ENCODE measurements around the gene CMTM2. TPM values are rescaled to one million over a fixed set of nuclear protein-coding genes. Genes with fewer than 3 reads are reported as not detected.
A peak's percentile ranks its signal among the peaks of the same experiment; 100 is the strongest.

The CMTM2 gene
- total RNA-seq, 4 donors from 2014 or later = not detected

DNA sequence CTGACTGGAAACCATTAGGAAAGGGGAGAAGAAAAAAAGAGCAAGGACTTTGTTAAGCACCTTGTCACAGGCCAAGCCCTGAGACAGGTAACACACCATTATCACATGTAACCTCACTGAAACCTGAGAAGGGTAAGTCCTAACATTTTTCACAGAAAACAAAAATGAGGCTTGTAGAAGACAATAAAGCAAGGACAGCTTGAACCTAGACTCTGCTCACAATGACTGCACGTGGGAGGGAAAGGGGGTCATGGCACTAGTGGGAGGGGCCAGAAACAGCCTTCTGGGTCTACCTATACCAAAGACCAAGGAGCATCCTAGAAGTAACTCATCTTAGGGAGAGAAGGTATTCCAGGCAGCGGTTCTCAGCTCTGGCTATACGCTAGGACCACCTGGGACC, 36.9 kb upstream of the CMTM2 start:
- H3K9me3 ChIP-seq = no peaks in the 10 kb centered on the region
- H3K27ac ChIP-seq = no peak overlapping the region
- no peak for ATAC-seq
- H3K4me1 ChIP-seq = peaks cover 0 to 3% (median 0%) of the 10 kb centered on the region in 3 donors
- no peaks in the 10 kb centered on the region for H3K27me3 ChIP-seq
- no peak for TF ChIP-seq EP300 (IDR thresholded peaks at IDR 0.05)
- no peak for TF ChIP-seq POLR2A (IDR thresholded peaks at IDR 0.05)
- no peak for TF ChIP-seq CTCF (IDR thresholded peaks at IDR 0.05)
- TF ChIP-seq POLR2AphosphoS5 (IDR thresholded peaks at IDR 0.05) = no peak
- H3K36me3 ChIP-seq = peaks cover 0 to 91% of the 10 kb centered on the region in 2 donors
- no peak overlapping the region for H3K4me3 ChIP-seq
- 83% methylated on average over 1 to 3 of the region's 3 CpGs for WGBS, 2 donors (ENCODE audit: low coverage in 1 of 2)

GRCh38 chr16:66543541-66543940, 35.7 kb upstream of the CMTM2 start:
- ATAC-seq = no peak
- Histone ChIP-seq H3K4me3 (no peak overlapping the region), H3K36me3 (peaks cover 0 to 91% of the 10 kb centered on the region in 2 donors), H3K27ac (no peak overlapping the region), H3K27me3 (no peaks in the 10 kb centered on the region), H3K9me3 (no peaks in the 10 kb centered on the region), H3K4me1 (peaks cover 0 to 14% (median 2%) of the 10 kb centered on the region in 3 donors)
- WGBS, 2 donors (ENCODE audit: low coverage in 1 of 2) = 87% methylated on average over 3 of the region's 6 CpGs; no CpG with 5 or more reads in 1 of the 2 donors
- TF ChIP-seq POLR2A (IDR thresholded peaks at IDR 0.05) = no peak
- no peak for TF ChIP-seq EP300 (IDR thresholded peaks at IDR 0.05)
- TF ChIP-seq POLR2AphosphoS5 (IDR thresholded peaks at IDR 0.05) = no peak
- TF ChIP-seq CTCF (IDR thresholded peaks at IDR 0.05) = no peak

- H3K27ac ChIP-seq = no peak overlapping the region
- TF ChIP-seq POLR2AphosphoS5 (IDR thresholded peaks at IDR 0.05) (no peak), POLR2A (IDR thresholded peaks at IDR 0.05) (no peak), EP300 (IDR thresholded peaks at IDR 0.05) (no peak), CTCF (IDR thresholded peaks at IDR 0.05) (no peak)
- peaks cover 0 to 21% (median 7%) of the 10 kb centered on the region in 3 donors for H3K4me1 ChIP-seq
- 55 to 60% methylated on average over 5 to 7 of the region's 7 CpGs for WGBS, 2 donors (ENCODE audit: low coverage in 1 of 2)
- peaks cover 0 to 84% of the 10 kb centered on the region in 2 donors for H3K36me3 ChIP-seq
- H3K9me3 ChIP-seq = no peaks in the 10 kb centered on the region
- no peak for ATAC-seq
- no peak overlapping the region for H3K4me3 ChIP-seq
- H3K27me3 ChIP-seq = no peaks in the 10 kb centered on the region
Observed at GRCh38 chr16:66544016-66544757, 35.1 kb upstream of the CMTM2 start.

GRCh38 chr16:66547101-66547989, 31.9 kb upstream of the CMTM2 start:
- Histone ChIP-seq H3K27me3 (no peaks in the 10 kb centered on the region), H3K36me3 (peaks cover 0 to 56% of the 10 kb centered on the region in 2 donors), H3K4me3 (no peak overlapping the region), H3K9me3 (no peaks in the 10 kb centered on the region), H3K27ac (peak overlapping the region in 3 of 4 donors; percentile 92 to 97 (median 93)), H3K4me1 (peaks cover 0 to 45% (median 17%) of the 10 kb centered on the region in 3 donors)
- WGBS, 2 donors (ENCODE audit: low coverage in 1 of 2) = 63 to 94% methylated on average over 2 to 4 of the region's 5 CpGs
- no peak for TF ChIP-seq POLR2AphosphoS5 (IDR thresholded peaks at IDR 0.05)
- no peak for TF ChIP-seq EP300 (IDR thresholded peaks at IDR 0.05)
- TF ChIP-seq POLR2A (IDR thresholded peaks at IDR 0.05) = no peak
- no peak for TF ChIP-seq CTCF (IDR thresholded peaks at IDR 0.05)
- no peak for ATAC-seq
